Measurements from ENCODE around the gene CETP. TPM values are rescaled to one million over a fixed set of nuclear protein-coding genes. Genes with fewer than 3 reads are reported as not detected.

Gene CETP
- total and polyA plus RNA-seq, 2 of the 8 experiments (the other 6 are each of a cell fraction or from before 2014, with no cell fraction given): not detected

- H3K27me3 ChIP-seq (replicated peaks in 1 of 4; ENCODE audit: control insufficient read depth in 3 of 4, extremely low read depth in 1 of 4, insufficient read depth in 3 of 4, low read length in 3 of 4): no peaks in the 10 kb centered on the region
- H2BK5ac ChIP-seq (ENCODE audit: low read depth, low read length): no peak overlapping the region
- no peak overlapping the region for H3K56ac ChIP-seq (replicated peaks; ENCODE audit: insufficient read length, low read depth, low read length)
- peaks cover 0 to 2% of the 10 kb centered on the region in 2 experiments for H4K20me1 ChIP-seq (replicated peaks in 1 of 2; ENCODE audit: control insufficient read depth in 1 of 2, insufficient read depth in 2 of 2, low read length in 2 of 2)
- H3K23ac ChIP-seq (ENCODE audit: insufficient read length): no peak overlapping the region
- no peak for FAIRE-seq
- DNase-seq (ENCODE audit: low read depth in 1 of 2, low spot score in 2 of 2): no peak
- ChIA-PET CTCF (ENCODE audit: partially characterized antibody) (interaction anchor here (0.6 to 2.0 kb wide), 10 partner anchors 8 to 905 kb away, joined by 3 to 8 read pairs (median 4); partner anchors contain the start of gene CETP), POLR2A (ENCODE audit: partially characterized antibody) (interaction anchor here (0.6 to 8.0 kb wide), 6 partner anchors 13 to 262 kb away, joined by 3 to 125 read pairs (median 3); partner anchors contain the start of gene HERPUD1)
- no peaks in the 10 kb centered on the region for H3K9me3 ChIP-seq (ENCODE audit: insufficient read depth in 2 of 2, low read depth in 1 of 2, low read length in 1 of 2)
- no peak overlapping the region for H3K4me2 ChIP-seq (ENCODE audit: insufficient read depth in 1 of 2, low read depth in 2 of 2, low read length in 2 of 2)
- no peaks in the 10 kb centered on the region for H3K79me2 ChIP-seq (ENCODE audit: control insufficient read depth in 1 of 2, insufficient read depth in 2 of 2, low read length in 2 of 2)
- H3K9ac ChIP-seq (replicated peaks in 1 of 4; ENCODE audit: extremely low read depth in 1 of 4, low read depth in 3 of 4, low read length in 3 of 4): no peak overlapping the region
- no peak overlapping the region for H4K8ac ChIP-seq (ENCODE audit: extremely low read depth, insufficient read depth, low read length)
- no peaks in the 10 kb centered on the region for H3K79me1 ChIP-seq (ENCODE audit: low read depth, low read length)
- peaks cover 3 to 27% (median 19%) of the 10 kb centered on the region in 4 experiments; a peak in 6 of 8 replicates for H3K36me3 ChIP-seq (ENCODE audit: control insufficient read depth in 2 of 4, insufficient read depth in 4 of 4, low read length in 3 of 4)
- no peaks in the 10 kb centered on the region for H3K4me1 ChIP-seq (replicated peaks in 1 of 4; ENCODE audit: control insufficient read depth in 3 of 4, insufficient read depth in 4 of 4, low read length in 3 of 4)
- H4K91ac ChIP-seq (replicated peaks; ENCODE audit: insufficient read length, low read length): no peak overlapping the region
- WGBS, 2 experiments (ENCODE audit: extremely low coverage in 1 of 2, insufficient coverage in 1 of 2, insufficient read length in 1 of 2, insufficient replicate concordance in 2 of 2, low coverage in 1 of 2, low lambda C conversion rate in 2 of 2, missing lambda C conversion rate in 1 of 2): 88% methylated on average over 10 of the region's 10 CpGs; no CpG with 5 or more reads in 1 of the 2 experiments
- no peak overlapping the region for H4K5ac ChIP-seq (ENCODE audit: insufficient read length, low read depth, low read length)
- no peak overlapping the region for H2AFZ ChIP-seq (ENCODE audit: low read length)
- H3K27ac ChIP-seq (ENCODE audit: low read depth, low read length): no peak overlapping the region
- no peak overlapping the region for H2BK20ac ChIP-seq (ENCODE audit: low read length)
- no peak overlapping the region for H2BK15ac ChIP-seq (ENCODE audit: low read length)
- no peak overlapping the region for H2BK12ac ChIP-seq (ENCODE audit: low read depth, low read length)
- no peaks in the 10 kb centered on the region for H3K23me2 ChIP-seq (ENCODE audit: low read depth, low read length)
- H2BK120ac ChIP-seq (replicated peaks; ENCODE audit: low read depth, low read length): no peak overlapping the region
- H3K4ac ChIP-seq (replicated peaks; ENCODE audit: insufficient read length, low read depth, low read length): no peak overlapping the region
- H3K14ac ChIP-seq (ENCODE audit: insufficient read length): no peak overlapping the region
- H2AK5ac ChIP-seq (ENCODE audit: low read depth, low read length): no peak overlapping the region
- H3K4me3 ChIP-seq (ENCODE audit: extremely low read depth in 1 of 4, insufficient read depth in 2 of 4, low read depth in 3 of 4, low read length in 4 of 4): no peak overlapping the region
- no peak for TF ChIP-seq TAF7 (optimal IDR thresholded peaks at IDR 0.05; ENCODE audit: borderline replicate concordance, low read depth, low read length)
- H3K18ac ChIP-seq (ENCODE audit: extremely low read depth, low read length): no peak overlapping the region
Measured at GRCh38 chr16:56946767-56947603, 14.8 kb upstream of the CETP start.
